ENCODE data around the gene HLA-G.

Gene HLA-G

DNA sequence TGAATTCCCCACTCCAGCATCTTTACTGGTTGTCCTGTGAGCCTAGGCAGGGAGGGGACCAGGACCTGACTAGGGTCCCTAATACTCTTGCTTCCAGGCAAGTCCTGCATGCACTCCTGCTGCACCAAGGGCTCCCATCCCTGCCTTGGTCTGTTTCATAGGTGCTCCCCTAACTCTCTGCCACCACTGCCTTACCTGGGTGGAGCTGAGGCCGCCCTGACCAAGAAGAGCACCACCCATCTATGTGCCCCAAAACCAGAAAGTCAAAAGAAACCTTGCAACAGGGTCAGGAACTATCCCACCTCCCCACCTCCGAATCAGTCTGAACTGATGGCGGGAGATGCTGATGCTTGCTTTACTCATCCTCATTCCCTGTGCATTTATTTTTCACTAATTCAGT lies 23.6 kb downstream of the HLA-G start:
- H3K27ac ChIP-seq (ENCODE audit: low read length), result no peak overlapping the region
- no peak overlapping the region for H3K4me2 ChIP-seq (ENCODE audit: low read length)
- no peaks in the 10 kb centered on the region for H3K4me1 ChIP-seq (ENCODE audit: low read length)
- no peaks in the 10 kb centered on the region for H3K9me3 ChIP-seq (ENCODE audit: insufficient read depth, low read length)
- H4K20me1 ChIP-seq (ENCODE audit: insufficient read depth, low read length), result no peaks in the 10 kb centered on the region
- TF ChIP-seq EZH2phosphoT487 (IDR thresholded peaks at IDR 0.05; ENCODE audit: low read depth), result no peak
- TF ChIP-seq, protein P1, sequence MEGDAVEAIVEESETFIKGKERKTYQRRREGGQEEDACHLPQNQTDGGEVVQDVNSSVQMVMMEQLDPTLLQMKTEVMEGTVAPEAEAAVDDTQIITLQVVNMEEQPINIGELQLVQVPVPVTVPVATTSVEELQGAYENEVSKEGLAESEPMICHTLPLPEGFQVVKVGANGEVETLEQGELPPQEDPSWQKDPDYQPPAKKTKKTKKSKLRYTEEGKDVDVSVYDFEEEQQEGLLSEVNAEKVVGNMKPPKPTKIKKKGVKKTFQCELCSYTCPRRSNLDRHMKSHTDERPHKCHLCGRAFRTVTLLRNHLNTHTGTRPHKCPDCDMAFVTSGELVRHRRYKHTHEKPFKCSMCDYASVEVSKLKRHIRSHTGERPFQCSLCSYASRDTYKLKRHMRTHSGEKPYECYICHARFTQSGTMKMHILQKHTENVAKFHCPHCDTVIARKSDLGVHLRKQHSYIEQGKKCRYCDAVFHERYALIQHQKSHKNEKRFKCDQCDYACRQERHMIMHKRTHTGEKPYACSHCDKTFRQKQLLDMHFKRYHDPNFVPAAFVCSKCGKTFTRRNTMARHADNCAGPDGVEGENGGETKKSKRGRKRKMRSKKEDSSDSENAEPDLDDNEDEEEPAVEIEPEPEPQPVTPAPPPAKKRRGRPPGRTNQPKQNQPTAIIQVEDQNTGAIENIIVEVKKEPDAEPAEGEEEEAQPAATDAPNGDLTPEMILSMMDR (IDR thresholded peaks at IDR 0.05; ENCODE audit: low read depth, low read length), result no peak
- H2AFZ ChIP-seq (ENCODE audit: low read depth, low read length), result no peak overlapping the region
- no peak overlapping the region for H3K9ac ChIP-seq (ENCODE audit: low read length)
- no peaks in the 10 kb centered on the region for H3K27me3 ChIP-seq (ENCODE audit: low read depth, low read length)
- H3K36me3 ChIP-seq (replicated peaks; ENCODE audit: low read depth, low read length), result no peaks in the 10 kb centered on the region
- H3K4me3 ChIP-seq (ENCODE audit: low read length), result no peak overlapping the region
- no peaks in the 10 kb centered on the region for H3K79me2 ChIP-seq (ENCODE audit: low read length)

DNA sequence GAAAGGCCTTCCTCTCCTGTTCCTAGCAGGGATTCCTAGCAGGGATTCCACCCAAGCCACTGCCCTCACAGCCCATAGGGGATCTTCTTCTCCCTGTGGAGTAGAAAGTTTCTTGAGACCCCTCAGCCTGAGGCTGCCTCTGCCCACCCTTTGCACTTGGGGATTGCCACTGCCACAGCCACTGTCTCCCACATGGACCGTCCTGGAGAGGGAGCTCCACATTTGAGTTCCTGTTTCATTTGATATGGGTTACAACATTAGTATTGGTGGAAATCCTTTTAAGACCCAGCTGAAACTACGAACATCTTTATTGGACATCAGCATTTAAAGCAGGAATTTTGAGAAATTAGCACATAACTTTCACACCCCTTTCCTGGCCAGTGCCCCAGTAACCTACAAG lies 25.6 kb downstream of the HLA-G start:
- H2AFZ ChIP-seq (ENCODE audit: low read depth, low read length), result no peak overlapping the region
- no peak overlapping the region for H3K4me2 ChIP-seq (ENCODE audit: low read length)
- TF ChIP-seq EZH2phosphoT487 (IDR thresholded peaks at IDR 0.05; ENCODE audit: low read depth), result no peak
- TF ChIP-seq, protein P1 (IDR thresholded peaks at IDR 0.05; ENCODE audit: low read depth, low read length), result no peak
- no peaks in the 10 kb centered on the region for H3K36me3 ChIP-seq (replicated peaks; ENCODE audit: low read depth, low read length)
- no peaks in the 10 kb centered on the region for H3K4me1 ChIP-seq (ENCODE audit: low read length)
- H3K9ac ChIP-seq (ENCODE audit: low read length), result no peak overlapping the region
- H3K4me3 ChIP-seq (ENCODE audit: low read length), result no peak overlapping the region
- H3K79me2 ChIP-seq (ENCODE audit: low read length), result no peaks in the 10 kb centered on the region
- H4K20me1 ChIP-seq (ENCODE audit: insufficient read depth, low read length), result no peaks in the 10 kb centered on the region
- H3K27ac ChIP-seq (ENCODE audit: low read length), result no peak overlapping the region
- H3K27me3 ChIP-seq (ENCODE audit: low read depth, low read length), result no peaks in the 10 kb centered on the region
- no peaks in the 10 kb centered on the region for H3K9me3 ChIP-seq (ENCODE audit: insufficient read depth, low read length)

DNA sequence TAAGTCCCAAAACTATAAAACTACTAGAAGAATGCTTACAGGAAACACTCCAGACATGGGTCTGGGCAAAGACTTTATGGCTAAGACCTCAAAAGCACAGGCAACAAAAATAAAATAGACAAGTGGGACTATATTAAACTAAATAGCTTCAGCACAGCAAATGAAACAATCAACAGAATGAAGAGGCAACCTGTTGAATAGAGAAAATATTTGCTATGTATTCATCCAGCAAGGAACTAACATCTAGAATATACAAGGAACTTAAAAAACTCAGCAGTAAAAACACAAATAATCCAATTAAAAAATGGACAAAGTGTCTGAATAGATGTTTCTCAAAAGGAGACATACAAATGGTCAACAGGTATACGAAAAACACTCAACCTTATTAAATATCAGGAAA lies 30.4 kb downstream of the HLA-G start:
- Histone ChIP-seq H3K36me3 (replicated peaks; ENCODE audit: low read depth, low read length) (no peaks in the 10 kb centered on the region), H4K20me1 (ENCODE audit: insufficient read depth, low read length) (no peaks in the 10 kb centered on the region), H3K79me2 (ENCODE audit: low read length) (no peaks in the 10 kb centered on the region), H3K9ac (ENCODE audit: low read length) (no peak overlapping the region), H2AFZ (ENCODE audit: low read depth, low read length) (no peak overlapping the region), H3K27ac (ENCODE audit: low read length) (no peak overlapping the region), H3K9me3 (ENCODE audit: insufficient read depth, low read length) (no peaks in the 10 kb centered on the region), H3K4me3 (ENCODE audit: low read length) (no peak overlapping the region), H3K27me3 (ENCODE audit: low read depth, low read length) (no peaks in the 10 kb centered on the region), H3K4me2 (ENCODE audit: low read length) (no peak overlapping the region), H3K4me1 (ENCODE audit: low read length) (no peaks in the 10 kb centered on the region)
- no peak for TF ChIP-seq EZH2phosphoT487 (IDR thresholded peaks at IDR 0.05; ENCODE audit: low read depth)

DNA sequence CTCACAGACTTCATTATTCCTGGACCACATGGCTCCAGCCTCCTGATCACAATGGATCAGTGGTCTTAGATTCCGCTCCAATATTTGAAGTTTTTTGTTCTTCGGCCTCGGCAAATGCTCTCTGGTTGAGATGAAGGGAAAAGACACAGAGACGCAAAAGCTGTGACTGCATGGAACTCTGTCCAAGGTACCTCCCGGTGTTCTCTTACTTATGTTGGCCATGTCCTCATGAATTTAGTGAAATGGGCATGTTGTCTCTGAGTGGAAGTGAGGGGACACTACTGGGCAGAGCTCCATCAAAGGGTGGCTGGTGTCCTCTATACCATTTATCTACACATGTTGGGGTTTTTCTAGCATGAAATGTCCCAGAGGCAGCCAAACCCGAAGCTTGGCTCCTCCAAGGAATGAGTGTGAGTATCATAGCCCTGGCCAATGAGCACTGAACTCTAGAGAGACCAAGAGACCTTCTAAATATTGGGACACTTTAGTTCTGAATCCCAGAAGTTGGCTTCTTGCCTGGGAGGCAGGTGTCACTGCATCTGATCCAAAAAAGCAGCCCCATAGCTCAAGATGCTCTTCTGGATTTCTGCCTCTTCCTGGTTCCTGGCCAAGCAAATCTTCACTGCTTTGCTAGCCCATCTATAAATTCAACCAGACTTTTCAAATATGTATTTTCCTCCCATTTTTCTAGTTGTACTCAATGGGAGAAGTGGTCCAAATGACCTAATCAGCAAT lies 34.1 kb downstream of the HLA-G start:
- TF ChIP-seq, protein P1 (IDR thresholded peaks at IDR 0.05; ENCODE audit: low read depth, low read length), result no peak
- TF ChIP-seq EZH2phosphoT487 (IDR thresholded peaks at IDR 0.05; ENCODE audit: low read depth), result no peak
- H4K20me1 ChIP-seq (ENCODE audit: insufficient read depth, low read length), result no peaks in the 10 kb centered on the region
- H3K9ac ChIP-seq (ENCODE audit: low read length), result no peak overlapping the region
- H3K4me3 ChIP-seq (ENCODE audit: low read length), result no peak overlapping the region
- no peaks in the 10 kb centered on the region for H3K27me3 ChIP-seq (ENCODE audit: low read depth, low read length)
- no peaks in the 10 kb centered on the region for H3K36me3 ChIP-seq (replicated peaks; ENCODE audit: low read depth, low read length)
- 0 out of 2 replicates have a peak, but pooled peaks cover 5% of the 10 kb centered on the region for H3K4me1 ChIP-seq (ENCODE audit: low read length)
- H3K9me3 ChIP-seq (ENCODE audit: insufficient read depth, low read length), result no peaks in the 10 kb centered on the region
- H3K27ac ChIP-seq (ENCODE audit: low read length), result no peak overlapping the region
- no peak overlapping the region for H2AFZ ChIP-seq (ENCODE audit: low read depth, low read length)
- no peak overlapping the region for H3K4me2 ChIP-seq (ENCODE audit: low read length)
- no peaks in the 10 kb centered on the region for H3K79me2 ChIP-seq (ENCODE audit: low read length)
